ENCODE data around the gene NTSR1. TPM values are rescaled to one million over a fixed set of nuclear protein-coding genes. Genes with fewer than 3 reads are reported as not detected.

The NTSR1 gene
- total and polyA plus RNA-seq, 2 experiments from 2014 or later, result 0.15 to 1.4 TPM

- H3K27me3 ChIP-seq (ENCODE audit: insufficient read depth), result no peaks in the 10 kb centered on the region
- H3K4me2 ChIP-seq, result no peak overlapping the region
- no peaks in the 10 kb centered on the region for H3K9me3 Mint-ChIP-seq
- no peaks in the 10 kb centered on the region for H3K9me2 ChIP-seq (ENCODE audit: insufficient read depth)
- H3K27ac ChIP-seq (ENCODE audit: low read depth), result no peak overlapping the region
- no peaks in the 10 kb centered on the region for H3K79me2 ChIP-seq (replicated peaks; ENCODE audit: insufficient read depth)
- H3K36me3 ChIP-seq (ENCODE audit: insufficient read depth), result no peaks in the 10 kb centered on the region
- H3K4me3 Mint-ChIP-seq, result no peak overlapping the region
- no peaks in the 10 kb centered on the region for H3K4me1 ChIP-seq (ENCODE audit: insufficient read depth)
- H4K20me1 ChIP-seq (replicated peaks; ENCODE audit: insufficient read depth), result no peaks in the 10 kb centered on the region
- H3F3A ChIP-seq (replicated peaks; ENCODE audit: low read depth), result 0 out of 2 replicates have a peak, but pooled peaks cover 2% of the 10 kb centered on the region
- H3K4me1 Mint-ChIP-seq, result peaks cover 4% of the 10 kb centered on the region
- no peak for ATAC-seq
- peaks cover 7% of the 10 kb centered on the region for H3K27me3 Mint-ChIP-seq (ENCODE audit: insufficient read depth, low read depth, poor library complexity)
- no peak overlapping the region for H3K27ac Mint-ChIP-seq
- H2AFZ ChIP-seq, result no peak overlapping the region
- no peak overlapping the region for H3K4me3 ChIP-seq
- no peaks in the 10 kb centered on the region for H3K36me3 Mint-ChIP-seq (ENCODE audit: low read depth)
- DNase-seq (ENCODE audit: low spot score), result no peak
- TF ChIP-seq REST (IDR thresholded peaks at IDR 0.05; ENCODE audit: unreplicated experiment) (no peak), ETS1 (IDR thresholded peaks at IDR 0.05) (no peak), ZNF331 (CRISPR knock-in tag; IDR thresholded peaks at IDR 0.05; ENCODE audit: low read depth) (no peak), JUNB (IDR thresholded peaks at IDR 0.05; ENCODE audit: unreplicated experiment) (no peak), ZNF114 (CRISPR knock-in tag; IDR thresholded peaks at IDR 0.05) (no peak), CREB1 (CRISPR knock-in tag; IDR thresholded peaks at IDR 0.05; ENCODE audit: low read depth) (no peak), POLR2AphosphoS5 (IDR thresholded peaks at IDR 0.05; ENCODE audit: low read depth) (no peak), STAT1 (IDR thresholded peaks at IDR 0.05; ENCODE audit: unreplicated experiment) (no peak), ZNF462 (CRISPR knock-in tag; IDR thresholded peaks at IDR 0.05) (no peak), EZH2phosphoT487 (IDR thresholded peaks at IDR 0.05; ENCODE audit: unreplicated experiment) (no peak), CTCF (conservative IDR thresholded peaks at IDR 0.05; ENCODE audit: low read depth in 2 of 2) (no peak), NANOG (IDR thresholded peaks at IDR 0.05; ENCODE audit: borderline replicate concordance) (no peak), EZH2 (IDR thresholded peaks at IDR 0.05; ENCODE audit: low read depth, unreplicated experiment) (no peak)
Observed at GRCh38 chr20:62782893-62783278, 74.2 kb downstream of the NTSR1 start.

All from GM23338 (cell line).